Measurements from ENCODE around the gene DLG1.

Gene DLG1

DNA sequence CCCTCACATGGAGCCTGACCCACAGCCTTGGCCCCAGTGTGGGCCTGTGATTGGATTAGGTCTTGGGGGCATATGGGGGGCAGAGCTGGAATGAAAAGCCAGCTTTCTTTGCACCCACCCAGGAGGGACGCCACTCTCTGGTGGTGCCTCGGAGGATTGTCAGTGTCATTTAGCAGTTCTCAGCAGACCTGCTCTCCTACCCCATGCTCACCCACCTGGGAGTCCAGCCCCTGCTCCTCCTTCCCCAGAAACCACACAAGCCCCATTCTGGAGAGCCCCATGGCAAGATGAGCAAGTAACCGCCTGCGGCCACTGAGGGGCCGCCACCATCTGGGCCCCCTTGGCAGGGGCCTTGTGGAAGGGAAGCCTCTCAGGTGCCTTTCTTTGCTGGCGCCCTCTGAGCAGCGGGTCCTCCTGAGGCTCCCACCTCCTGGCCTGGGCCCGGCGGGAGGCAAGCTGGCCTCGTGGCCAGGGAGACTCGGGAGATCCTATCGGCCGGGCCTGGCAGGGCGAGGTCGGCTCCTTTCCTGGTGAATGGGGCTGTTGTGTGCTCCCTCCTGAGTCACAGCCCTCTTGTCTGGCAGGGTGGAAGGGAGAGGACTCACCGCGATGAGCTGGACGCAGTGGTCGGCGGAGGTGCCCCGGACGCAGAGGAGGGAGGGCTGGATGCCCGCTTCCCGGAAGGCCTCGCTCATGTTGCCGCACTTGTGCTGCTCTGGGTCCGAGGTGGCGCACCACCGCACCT is 271.1 kb downstream of the DLG1 start:
- DNase-seq (ENCODE audit: insufficient read length, low spot score) (peak; percentile 98), FAIRE-seq (no peak)
- no peak for TF ChIP-seq POLR2A (IDR thresholded peaks at IDR 0.05; ENCODE audit: low read depth, low read length)

DNA sequence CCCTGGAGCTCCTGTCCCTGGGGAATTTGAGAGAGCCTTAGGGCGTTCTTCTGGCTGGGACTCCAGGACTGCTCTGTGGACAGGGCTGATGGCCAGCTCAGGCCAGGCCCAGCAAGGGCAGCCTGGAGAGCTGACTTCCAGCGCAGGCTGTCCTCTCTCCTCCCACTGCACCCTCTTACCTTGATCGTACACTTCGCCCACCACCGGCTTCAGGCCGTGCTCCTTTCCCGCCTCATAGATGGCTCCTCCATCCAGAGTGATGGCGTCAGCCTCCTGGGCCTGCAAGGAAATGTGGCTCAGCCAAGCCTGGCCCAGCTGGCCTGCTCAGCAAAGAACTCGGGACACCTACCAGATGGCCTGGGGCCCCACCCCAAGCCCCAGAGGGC is 271.9 kb downstream of the DLG1 start:
- no peak for TF ChIP-seq POLR2A (IDR thresholded peaks at IDR 0.05; ENCODE audit: low read depth, low read length)

DNA sequence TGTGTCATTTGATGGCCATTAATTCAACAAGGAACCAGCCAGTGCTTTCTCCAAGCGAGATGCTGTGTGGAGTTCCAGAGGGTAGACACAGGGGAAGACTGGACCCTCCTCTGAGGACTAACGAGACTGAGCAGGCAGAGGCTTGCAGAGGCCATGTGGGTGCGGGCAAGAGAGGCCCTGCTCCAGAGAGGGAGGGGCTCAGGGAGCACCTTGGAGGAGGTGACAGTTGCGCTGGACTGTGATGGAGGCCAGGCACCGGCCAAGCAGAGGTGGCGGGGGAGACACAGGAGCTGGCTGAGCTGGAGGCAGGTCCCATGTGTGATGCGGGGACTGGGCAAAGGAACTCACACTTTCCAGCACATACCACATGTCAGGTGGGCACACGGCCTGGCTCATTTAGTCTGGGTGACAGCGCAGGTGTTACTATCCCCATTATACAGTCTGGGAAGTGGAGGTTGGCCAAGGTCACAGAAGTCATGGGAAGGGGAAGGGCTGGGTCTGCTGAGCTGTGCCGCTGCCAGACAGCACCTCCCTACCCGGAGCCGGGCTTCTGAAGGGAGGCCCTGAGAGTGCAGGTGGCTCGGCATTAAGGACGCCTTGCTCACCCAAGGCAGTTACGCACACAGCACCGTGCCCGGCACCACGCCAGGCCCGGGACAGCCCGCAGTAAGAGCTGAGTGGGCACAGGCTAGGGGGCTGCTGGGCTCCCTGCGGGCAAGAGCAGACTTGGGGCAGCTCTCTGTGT is 272.5 kb downstream of the DLG1 start:
- no peak for TF ChIP-seq POLR2A (IDR thresholded peaks at IDR 0.05; ENCODE audit: low read depth, low read length)
- no peak for FAIRE-seq

More for the DNA sequence above, 271.9 kb downstream of the DLG1 start:
- DNase-seq (ENCODE audit: insufficient read length, low spot score) (no peak), FAIRE-seq (no peak)

DNA sequence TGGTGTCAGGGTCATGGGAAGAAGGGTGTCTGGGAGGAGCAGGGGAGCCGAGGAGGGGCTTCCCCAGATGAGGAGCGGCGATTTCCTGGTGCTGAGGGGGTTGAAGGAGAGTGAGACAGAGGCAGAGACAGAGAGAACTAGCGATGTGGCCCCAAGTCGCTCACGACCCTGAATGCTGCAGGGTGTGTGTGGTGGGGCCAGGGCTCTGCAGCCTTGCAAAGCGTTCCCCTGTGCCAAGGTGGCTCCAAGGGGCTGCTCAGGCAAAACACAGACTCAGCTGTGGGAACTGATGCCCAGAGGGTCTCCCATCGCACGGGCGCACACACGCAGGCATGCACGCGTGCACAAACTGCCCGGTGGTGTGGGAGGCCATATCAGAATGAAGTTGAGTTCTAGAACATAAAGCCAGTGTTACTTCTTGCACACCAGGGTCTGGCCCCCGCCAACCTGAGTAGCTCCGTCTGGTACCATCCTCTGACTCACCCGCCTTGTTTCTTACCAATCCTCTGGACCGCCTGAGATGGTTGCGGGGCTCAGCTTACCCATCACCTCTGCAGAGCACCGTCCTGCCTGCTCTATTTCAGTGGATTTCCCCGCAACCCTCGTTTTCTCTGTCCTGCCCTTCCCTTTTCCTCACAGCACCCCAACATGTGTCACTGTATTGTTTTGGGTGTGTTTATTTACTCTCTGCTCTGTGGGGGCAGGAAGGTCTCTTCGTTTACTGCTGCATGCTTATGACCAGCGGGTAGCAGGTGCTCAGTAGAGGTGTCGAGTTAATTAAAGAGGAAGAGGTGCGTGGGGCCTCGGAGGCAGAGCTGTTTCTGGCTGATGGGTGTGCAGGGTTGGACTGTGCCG is 273.3 kb downstream of the DLG1 start:
- no peak for FAIRE-seq
- DNase-seq (ENCODE audit: insufficient read length, low spot score) = no peak
- TF ChIP-seq POLR2A (IDR thresholded peaks at IDR 0.05; ENCODE audit: low read depth, low read length) = no peak

More for the DNA sequence above, 272.5 kb downstream of the DLG1 start:
- no peak for DNase-seq (ENCODE audit: insufficient read length, low spot score)

DNA sequence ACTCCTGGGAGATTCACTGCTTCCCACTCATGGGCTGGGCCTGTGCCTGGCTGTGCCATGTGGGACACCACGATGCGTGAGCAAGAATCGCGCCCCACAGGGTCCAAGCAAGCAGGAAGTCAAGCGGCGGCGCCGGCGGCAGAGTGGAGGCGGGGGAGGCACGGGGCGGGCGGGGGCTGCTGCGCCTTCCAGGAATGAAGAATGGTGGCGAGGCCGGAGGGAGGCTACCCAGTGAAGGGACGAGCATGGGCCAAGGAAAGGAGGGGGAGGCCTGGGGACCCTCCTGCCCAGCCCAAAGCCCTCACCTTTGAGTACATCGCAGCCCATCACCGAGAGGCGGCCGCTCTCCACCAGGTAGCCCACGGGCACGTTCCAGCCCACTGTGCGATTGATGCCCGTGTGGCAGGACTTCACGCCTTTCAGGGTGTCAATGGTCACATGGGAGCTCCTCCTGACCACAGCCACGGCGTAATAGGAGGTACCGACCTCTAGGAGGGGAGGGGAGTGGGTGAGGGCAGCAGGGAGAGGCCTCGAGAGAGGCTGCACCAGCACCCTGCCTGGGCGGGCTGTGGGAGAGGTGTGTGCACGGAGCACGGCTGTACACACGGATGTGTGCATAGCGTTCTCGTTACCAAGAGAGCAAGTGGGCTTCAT is 274.3 kb downstream of the DLG1 start:
- FAIRE-seq (no peak), DNase-seq (ENCODE audit: insufficient read length, low spot score) (no peak)
- TF ChIP-seq POLR2A (IDR thresholded peaks at IDR 0.05; ENCODE audit: low read depth, low read length) = no peak

DNA sequence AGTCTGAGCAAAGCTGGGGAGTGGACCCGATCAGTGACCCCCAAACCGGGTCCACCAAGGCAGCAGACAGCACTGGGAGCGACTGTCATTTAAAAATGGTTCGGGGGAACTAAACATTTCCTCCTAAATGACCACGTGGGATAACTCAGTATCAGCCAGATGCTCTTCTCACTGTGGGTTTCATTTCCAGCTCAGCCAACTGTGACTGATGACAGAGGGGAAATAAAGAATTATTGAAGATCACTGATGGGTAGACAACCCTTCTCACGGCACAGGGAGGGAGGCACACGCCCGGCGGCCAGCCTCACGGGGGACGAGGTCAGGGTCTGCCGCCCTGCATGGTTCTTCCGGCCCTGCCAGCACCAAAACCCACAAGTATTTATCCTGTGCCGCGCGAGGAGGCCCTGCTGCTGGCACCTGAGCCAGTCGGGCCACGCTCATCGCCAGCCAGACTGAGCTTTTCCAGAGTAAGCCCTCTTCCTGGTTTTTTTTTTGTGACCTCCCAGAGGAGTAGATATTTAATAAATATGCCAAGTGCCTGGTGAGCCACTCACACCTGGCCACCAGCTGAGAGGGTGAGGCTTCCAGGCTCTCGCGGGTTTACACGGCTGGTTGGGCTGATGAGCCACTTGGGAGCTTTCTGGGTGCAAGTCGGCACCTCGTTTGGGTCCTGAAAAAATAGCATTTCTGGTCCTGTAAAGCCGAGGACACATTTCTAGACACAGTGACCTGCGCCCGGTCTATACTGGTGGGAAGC is 275.0 kb downstream of the DLG1 start:
- FAIRE-seq = no peak

DNA sequence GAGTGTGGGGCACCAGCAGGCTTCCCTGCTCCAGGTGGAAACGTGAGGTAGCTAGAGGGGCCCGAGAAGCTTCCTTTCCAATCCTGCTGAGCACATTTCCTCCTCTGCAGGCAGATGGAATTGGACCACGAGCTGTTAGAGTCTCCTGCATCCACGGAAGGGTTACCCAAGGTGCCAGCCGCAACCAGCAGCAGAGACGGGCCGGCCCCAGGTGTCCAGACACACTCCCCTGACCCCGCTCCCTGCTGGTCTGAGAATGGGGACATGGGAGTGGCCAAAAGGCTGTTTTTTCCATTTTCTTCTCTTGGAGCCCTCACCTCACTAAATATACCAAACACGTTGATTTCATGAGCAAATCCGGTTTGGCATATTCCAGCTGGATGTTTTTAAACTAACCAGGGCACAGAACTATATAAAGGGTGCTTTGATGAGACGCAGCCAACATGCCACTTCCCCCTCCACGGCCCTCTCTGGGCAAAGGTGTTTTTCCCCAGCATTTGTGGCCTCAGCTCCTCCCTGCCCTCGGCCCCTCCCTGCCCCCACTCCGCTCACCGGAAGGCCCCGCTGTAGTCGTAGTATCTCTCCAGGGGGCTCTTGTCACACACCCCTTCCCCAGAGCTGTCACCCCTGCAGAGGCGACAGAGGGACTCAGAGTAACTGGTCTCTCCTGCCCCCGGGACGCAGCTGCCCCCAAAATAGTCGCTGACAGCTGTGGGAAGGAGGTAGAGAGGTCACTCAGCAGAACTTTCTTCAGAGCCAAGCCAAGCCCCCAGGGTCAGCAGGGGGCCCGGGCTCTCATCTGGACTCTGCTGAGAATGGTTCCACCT is 275.8 kb downstream of the DLG1 start:
- TF ChIP-seq POLR2A (IDR thresholded peaks at IDR 0.05; ENCODE audit: low read depth, low read length) = no peak
- FAIRE-seq (no peak), DNase-seq (ENCODE audit: insufficient read length, low spot score) (no peak)

More for the DNA sequence above, 275.0 kb downstream of the DLG1 start:
- no peak for TF ChIP-seq POLR2A (IDR thresholded peaks at IDR 0.05; ENCODE audit: low read depth, low read length)
- no peak for DNase-seq (ENCODE audit: insufficient read length, low spot score)

DNA sequence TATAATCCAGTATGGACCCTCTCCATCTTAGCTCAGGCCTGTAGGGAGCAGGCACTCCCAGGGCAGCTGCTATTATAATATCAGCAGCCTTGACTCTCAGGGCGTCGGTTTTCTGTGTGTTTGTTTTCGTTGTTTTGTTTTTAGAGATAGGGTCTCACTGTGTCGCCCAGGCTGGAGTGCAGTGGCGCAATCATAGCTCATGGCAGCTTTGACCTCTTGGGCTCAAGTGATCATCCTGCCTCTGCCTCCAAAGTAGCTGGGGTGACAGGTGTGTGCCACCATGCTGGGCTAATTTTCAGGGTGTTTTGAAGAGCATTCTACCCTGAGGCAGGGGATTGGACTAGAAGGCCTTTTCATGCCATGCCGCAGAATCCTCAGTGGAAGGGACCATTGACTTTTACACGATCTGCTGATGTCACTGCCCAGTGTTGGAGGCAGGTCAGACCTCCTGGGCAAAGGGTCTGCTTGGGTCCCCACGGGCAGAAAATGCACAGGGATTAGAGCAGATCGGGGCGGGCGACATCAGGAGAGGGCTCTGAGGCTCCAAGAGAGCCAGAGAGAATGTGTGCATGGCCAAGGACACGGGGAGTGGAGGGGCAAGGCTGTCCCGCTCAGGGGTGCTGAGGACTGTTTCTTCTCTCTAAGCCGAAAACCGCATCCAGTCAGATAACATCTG is 276.5 kb downstream of the DLG1 start:
- TF ChIP-seq POLR2A (IDR thresholded peaks at IDR 0.05; ENCODE audit: low read depth, low read length) = no peak
- no peak for FAIRE-seq
- DNase-seq (ENCODE audit: insufficient read length, low spot score) = no peak

DNA sequence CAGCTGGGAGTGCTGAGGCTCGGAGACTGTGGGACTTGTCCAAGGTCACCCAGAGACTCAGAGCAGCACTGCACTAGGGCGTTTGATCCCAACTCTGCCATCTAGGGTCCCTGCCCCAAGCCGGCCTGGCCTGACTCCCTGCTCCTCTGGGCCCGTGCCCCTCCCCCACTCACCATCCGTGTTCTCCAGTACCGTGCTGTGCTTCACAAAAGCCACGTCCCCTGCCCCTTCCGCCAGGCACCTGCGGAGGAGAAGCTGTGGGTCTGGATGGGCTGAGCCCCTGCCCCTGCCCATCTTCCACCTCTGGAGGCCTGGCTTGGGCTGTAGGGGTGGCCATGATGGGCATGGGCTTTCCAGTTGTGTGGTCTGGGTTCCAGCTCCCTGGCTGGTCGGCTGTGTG is 277.2 kb downstream of the DLG1 start:
- FAIRE-seq (no peak), DNase-seq (ENCODE audit: insufficient read length, low spot score) (no peak)
- no peak for TF ChIP-seq POLR2A (IDR thresholded peaks at IDR 0.05; ENCODE audit: low read depth, low read length)

DNA sequence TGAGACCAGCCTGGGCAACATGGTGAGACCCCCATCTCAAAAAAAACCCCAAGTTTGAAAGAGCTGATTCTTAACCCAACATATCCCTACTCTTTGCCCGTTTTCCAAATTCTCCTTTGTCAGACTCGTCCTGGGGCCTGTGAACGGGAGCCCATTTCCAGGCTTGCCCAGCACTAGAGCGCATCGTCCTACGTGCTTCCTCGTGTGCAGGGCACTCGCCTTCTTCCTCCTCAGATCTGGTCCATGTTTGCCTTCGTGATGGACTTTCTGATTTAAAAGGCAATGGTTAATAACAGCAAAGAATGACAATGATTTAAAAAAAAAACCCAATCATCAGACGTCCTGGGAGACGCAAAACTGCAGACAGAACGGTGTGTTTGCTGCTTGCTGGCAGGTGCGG is 278.9 kb downstream of the DLG1 start:
- no peak for TF ChIP-seq POLR2A (IDR thresholded peaks at IDR 0.05; ENCODE audit: low read depth, low read length)

DNA sequence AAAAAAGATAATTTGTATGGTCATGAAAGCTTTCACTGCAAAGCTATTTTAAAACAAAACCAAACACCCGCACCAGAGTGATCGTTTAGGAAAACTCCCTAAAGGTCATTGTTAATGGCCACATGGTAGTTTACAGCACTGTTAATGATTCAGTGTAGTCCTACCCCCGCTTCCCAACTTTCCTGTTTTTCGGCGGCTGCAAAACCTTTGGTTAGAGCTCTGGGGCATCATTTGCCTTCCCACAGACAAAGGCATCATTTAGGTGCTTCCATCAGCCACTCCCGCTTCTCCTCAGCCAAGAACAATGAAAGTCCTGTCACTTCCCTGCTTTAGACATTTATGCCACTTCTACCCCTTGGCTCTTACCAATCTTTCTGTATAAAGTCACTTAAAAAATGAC is 279.4 kb downstream of the DLG1 start:
- DNase-seq (ENCODE audit: insufficient read length, low spot score) = no peak
- TF ChIP-seq POLR2A (IDR thresholded peaks at IDR 0.05; ENCODE audit: low read depth, low read length) = no peak
- FAIRE-seq = no peak

More for the DNA sequence above, 278.9 kb downstream of the DLG1 start:
- no peak for FAIRE-seq
- no peak for DNase-seq (ENCODE audit: insufficient read length, low spot score)

DNA sequence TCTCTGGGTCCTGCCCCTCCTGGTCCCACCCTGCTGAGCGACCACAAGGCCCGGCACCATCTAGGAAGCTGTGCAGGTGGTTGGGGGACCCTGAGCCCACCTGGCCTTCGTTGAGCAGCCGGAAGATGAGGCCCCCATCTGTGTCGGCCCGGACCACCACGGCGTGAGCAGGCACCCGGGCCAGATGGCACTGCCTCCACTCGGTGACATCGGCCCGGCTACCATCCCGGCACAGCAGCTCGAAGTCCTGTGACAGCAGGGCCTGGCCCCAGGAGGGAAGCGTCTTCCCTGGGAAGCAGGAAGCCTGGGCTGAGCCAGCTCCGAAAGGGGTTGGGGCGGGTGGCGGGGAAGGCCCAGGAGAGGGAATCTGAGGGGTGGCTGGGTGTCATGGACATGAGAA is 281.4 kb downstream of the DLG1 start:
- DNase-seq (ENCODE audit: insufficient read length, low spot score) (no peak), FAIRE-seq (no peak)
- TF ChIP-seq POLR2A (IDR thresholded peaks at IDR 0.05; ENCODE audit: low read depth, low read length) = no peak

Data from H54 (cell line).